Activated CD4-positive, CD25-positive, alpha-beta regulatory T cell treated with anti-CD3 and anti-CD28 coated beads, Interleukin-2, amount 50 U/mL, for 72 hours (primary cell): ENCODE data around the gene GTPBP3.
"Not testable (repeated sequence)": the region's sequence is repeated elsewhere in the genome, so short reads cannot be mapped to it uniquely, and the experiment has no call there.

ENCODE experiments used
- DNase-seq: peaks from one replicate; pipeline ENCODE4 v3.0.0; 2021

Gene GTPBP3

GRCh38 chr19:17341845-17342244 lies 4.5 kb downstream of the GTPBP3 start:
- no peak for DNase-seq

GRCh38 chr19:17346109-17346671 lies 8.8 kb downstream of the GTPBP3 start:
- peak; percentile 89 for DNase-seq

GRCh38 chr19:17347361-17347760 lies 10.0 kb downstream of the GTPBP3 start:
- DNase-seq = no peak

GRCh38 chr19:17347877-17348276 lies 10.5 kb downstream of the GTPBP3 start:
- no peak for DNase-seq

DNA sequence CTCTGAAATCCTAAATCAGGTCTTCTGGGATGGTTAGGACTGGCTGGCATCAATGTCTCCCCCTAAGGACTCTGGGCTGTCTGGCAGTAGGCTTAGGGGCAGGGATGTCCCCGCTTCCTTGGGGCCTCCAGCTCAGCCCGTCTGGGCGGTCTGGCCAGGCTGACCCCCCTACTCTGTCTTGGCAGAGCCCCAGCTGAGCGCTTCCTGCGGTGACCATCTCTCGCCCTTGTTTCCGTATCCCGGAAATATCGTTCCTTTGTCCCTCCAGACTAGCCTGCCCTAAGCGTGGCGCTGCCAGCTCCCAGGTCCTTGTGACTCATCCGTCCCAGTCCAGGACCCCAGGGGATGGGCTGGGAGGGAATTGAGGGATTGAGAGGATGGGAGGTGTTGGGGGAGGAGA lies 11.3 kb downstream of the GTPBP3 start:
- DNase-seq = no peak

- no peak for DNase-seq
These were observed 14.6 kb downstream of the GTPBP3 start for GRCh38 chr19:17351815-17352435.

GRCh38 chr19:17352608-17353280 lies 15.4 kb downstream of the GTPBP3 start:
- DNase-seq = no peak

GRCh38 chr19:17353386-17353785 lies 16.0 kb downstream of the GTPBP3 start:
- no peak for DNase-seq

- DNase-seq = no peak
These were observed 19.8 kb downstream of the GTPBP3 start for GRCh38 chr19:17357078-17357666.

GRCh38 chr19:17357724-17358123 lies 20.4 kb downstream of the GTPBP3 start:
- DNase-seq = no peak

GRCh38 chr19:17358395-17358794 lies 21.0 kb downstream of the GTPBP3 start:
- DNase-seq = no peak

GRCh38 chr19:17359905-17360800 lies 22.8 kb downstream of the GTPBP3 start:
- DNase-seq = no peak

DNA sequence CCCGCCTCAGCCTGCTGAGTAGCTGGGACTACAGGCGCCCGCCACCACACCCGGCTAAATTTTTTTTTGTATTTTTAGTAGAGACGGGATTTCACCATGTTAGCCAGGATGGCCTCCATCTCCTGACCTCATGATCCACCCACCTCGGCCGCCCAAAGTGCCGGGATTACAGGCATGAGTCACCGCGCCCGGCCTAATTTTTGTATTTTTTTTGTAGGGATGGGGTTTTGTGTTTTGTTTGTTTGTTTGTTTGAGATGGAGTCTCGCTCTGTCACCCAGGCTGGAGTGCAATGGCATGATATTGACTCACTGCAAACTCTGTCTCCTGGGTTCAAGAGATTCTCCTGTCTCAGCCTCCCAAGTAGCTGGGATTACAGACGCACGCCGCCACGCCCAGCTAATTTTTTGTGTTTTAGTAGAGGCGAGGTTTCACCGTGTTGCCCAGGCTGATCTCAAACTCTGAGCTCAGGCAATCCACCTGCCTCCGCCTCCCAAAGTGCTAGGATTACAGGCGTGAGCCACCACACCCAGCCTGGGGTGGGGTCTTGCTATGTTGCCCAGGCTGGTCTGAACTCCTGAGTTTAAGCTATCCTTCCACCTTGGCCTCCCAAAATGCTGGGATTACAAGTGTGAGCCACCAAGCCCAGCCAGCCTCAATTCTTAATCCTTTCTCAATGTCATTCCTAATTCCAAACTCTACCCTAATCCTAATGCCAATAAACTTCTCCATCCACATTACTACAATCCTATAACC lies 26.7 kb downstream of the GTPBP3 start:
- not testable (repeated sequence) for DNase-seq

DNA sequence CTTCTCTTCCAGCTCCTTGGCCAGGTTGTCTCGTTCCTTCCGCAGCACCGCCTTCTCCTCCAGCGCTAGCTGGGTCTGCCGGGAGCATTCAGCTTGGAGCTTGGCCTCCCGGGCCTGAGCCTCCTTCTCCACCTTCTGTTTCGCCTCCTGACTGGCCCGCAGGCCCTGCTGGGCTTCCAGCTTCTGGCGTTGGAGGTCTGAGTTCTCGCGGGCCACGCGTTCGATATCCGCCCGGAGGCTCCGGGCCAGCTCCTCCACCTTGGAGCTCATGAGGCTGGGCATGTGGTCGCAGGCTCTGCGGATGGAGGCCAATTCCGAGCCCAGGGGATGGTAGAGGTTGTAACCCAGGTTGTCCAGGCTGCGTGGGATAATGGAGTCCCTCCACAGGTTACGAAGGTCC lies 28.0 kb downstream of the GTPBP3 start:
- DNase-seq = no peak

DNA sequence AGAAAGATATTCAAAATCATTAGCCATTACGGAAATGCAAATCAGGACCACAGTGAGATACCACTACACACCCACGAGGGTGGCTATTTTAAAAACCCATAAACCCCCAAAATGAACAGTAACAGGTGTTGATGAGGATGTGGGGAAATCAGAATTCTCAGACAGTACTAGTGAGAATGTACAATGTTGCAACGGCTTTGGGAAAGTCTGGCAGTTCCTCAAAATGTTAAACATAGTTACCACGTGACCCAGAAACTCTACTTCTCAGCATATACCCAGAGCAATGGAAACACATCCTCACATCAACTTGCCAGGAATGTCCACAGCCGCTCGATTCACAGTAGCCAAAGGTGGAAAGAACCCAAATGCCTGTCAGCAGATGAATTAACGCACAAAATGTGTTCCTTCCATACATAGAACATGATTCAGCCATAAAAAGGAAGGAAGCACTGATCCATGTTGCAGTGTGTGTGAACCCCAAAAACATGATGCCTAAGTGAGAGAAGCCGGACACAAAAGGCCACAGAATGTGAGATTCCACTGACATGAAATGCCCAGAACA lies 32.8 kb downstream of the GTPBP3 start:
- DNase-seq = no peak

- no peak for DNase-seq
These were observed 39.7 kb downstream of the GTPBP3 start, which contains the start of gene PLVAP for GRCh38 chr19:17376935-17377600. TSS of gene PLVAP (minus strand) at chr19:17377342. CDS start at chr19:17377288, 54 bp downstream.

DNA sequence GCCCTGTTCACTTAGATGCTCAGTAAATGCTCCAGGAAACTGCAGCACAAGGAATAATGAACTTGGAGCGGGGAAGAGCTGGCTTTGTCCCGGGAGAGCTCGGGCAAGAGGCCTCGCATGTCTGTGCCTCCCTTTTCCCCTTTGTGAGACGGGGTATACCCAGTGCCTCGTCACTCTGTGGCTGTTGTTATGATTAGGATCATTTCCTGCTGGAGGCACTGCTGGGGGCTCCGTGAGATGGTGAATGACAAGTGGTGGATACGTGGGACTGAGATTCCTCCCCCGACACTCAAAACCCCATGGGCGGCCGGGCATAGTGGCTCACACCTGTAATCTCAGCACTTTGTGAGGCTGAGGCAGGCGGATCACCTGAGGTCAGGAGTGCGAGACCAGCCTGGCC lies 40.9 kb downstream of the GTPBP3 start:
- no peak for DNase-seq

- DNase-seq = no peak
These were observed 41.9 kb downstream of the GTPBP3 start for GRCh38 chr19:17379221-17379631.

DNA sequence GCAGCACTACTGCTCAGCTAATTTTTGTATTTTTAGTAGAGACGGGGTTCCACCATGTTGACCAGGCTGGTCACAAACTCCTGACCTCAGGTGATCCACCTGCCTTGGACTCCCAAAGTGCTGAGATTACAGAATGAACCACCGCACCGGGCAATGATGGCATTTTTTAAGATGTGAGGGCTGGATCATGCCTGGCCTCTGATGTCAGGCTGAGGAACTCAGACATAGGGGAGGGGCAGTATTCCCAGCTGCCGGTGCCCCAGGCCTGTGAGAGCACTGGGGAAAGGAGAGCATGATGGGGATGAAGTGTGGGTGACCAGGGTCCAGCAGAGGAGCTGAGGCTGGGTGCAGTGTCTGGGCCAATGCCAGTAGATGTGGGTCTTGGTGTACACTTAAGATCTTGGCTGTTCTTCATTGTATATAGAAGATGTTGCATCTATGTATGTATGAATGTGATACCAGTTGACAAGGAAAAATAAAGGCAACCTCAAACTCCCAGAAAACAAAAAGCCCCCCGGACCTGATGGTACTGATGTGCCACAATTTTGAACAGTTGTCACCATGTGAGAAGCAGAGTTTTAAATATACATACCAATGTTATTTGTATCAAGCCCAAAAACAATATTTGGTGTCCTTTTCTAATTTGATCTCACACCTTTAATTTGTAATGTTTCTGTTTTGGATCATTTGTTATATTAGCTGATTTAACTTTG lies 43.2 kb downstream of the GTPBP3 start:
- DNase-seq = no peak

- peak; percentile 72 for DNase-seq
These were observed 48.7 kb downstream of the GTPBP3 start for GRCh38 chr19:17385878-17386611.
